ENCODE data around the gene FHL2. TPM values are rescaled to one million over a fixed set of nuclear protein-coding genes. Genes with fewer than 3 reads are reported as not detected.

The FHL2 gene
- polyA plus RNA-seq (2013, experiment 1 of 2) = 258 TPM
- 261 TPM for polyA plus RNA-seq (2013, experiment 2 of 2)

DNA sequence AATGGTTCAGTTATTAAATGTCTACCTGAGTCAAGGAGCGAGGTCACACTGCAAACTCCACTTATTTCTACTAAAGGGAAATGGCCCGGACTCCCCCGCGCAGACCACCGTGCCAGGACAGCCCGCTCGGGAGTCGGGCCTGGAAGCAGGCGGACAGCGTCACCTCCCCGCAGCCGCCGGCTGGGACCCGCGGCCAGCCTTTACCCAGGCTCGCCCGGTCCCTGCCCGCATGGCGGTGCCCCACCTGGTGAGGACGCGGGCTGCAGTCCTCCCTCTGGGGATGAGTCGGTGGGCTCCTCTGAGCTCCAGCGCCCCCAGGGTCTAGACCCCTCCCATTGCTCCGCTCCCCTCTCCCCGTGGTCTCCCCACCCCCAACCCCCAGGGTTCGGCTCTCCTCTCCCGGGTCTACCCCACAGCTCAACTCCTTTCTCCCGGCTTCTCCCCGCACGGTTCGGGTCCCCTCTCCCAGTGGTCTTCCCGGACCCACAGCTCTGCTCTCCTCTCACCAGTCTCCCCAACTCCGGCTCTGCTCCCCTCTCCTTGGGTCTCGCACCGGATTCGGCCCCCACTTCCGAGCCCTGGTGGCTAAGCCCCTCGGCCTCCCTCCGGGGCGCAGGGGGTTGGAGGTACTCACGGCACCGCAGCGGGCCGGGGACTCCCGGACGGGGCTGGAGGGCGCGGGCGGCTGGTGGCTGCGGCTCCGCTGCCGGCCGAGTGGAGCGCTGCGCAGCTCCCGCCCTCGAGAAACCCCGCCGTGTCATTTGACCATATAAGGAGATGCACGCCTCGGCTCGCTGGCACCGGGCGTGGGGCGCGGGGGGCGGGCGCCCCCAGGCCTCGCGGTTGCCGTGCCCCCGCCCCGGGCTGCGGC, at the start of gene FHL2:
FHL2 (minus strand) TSS at position 716 of the 871 bp plus-strand sequence. CDS start 12,535 bp downstream, outside the sequence.
- Histone ChIP-seq H2BK12ac (ENCODE audit: low read length in 2 of 2) (peak within 1 kb of the TSS; percentile 95 to 100), H3K4me2 (ENCODE audit: low read length, poor library complexity, severe bottlenecking) (peak within 1 kb of the TSS; percentile 45), H3K9me3 (ENCODE audit: control insufficient read depth, low read length) (no peaks in the 10 kb centered on the region), H3K4me3 (ENCODE audit: insufficient read depth in 1 of 2, low read depth in 1 of 2, low read length in 2 of 2) (peak within 1 kb of the TSS; percentile 88 to 98), H2BK120ac (ENCODE audit: low read depth, low read length) (peak within 1 kb of the TSS; percentile 100), H4K8ac (ENCODE audit: low read length) (peak within 1 kb of the TSS; percentile 99), H2AFZ (ENCODE audit: low read depth, low read length) (peak within 1 kb of the TSS; percentile 39), H3K14ac (ENCODE audit: low read length in 2 of 2) (peak within 1 kb of the TSS; percentile 89 to 100), H2BK15ac (ENCODE audit: low read depth, poor library complexity, severe bottlenecking) (peak within 1 kb of the TSS; percentile 100), H3K27me3 (ENCODE audit: control insufficient read depth in 1 of 2, insufficient read depth in 1 of 2, low read length in 2 of 2) (no peaks in the 10 kb centered on the region), H3K36me3 (ENCODE audit: control insufficient read depth in 1 of 2, insufficient read depth in 2 of 2, low read depth in 1 of 2, low read length in 2 of 2) (peaks cover 13 to 26% of the 10 kb centered on the region in 2 experiments), H3K79me1 (replicated peaks; ENCODE audit: low read length, poor library complexity, severe bottlenecking) (peaks cover 12% of the 10 kb centered on the region), H3K4ac (ENCODE audit: low read depth in 1 of 2, low read length in 2 of 2) (peak within 1 kb of the TSS; percentile 98 to 100), H3K27ac (ENCODE audit: low read length, poor library complexity, severe bottlenecking) (peak within 1 kb of the TSS; percentile 100), H3K4me1 (ENCODE audit: control insufficient read depth, insufficient read depth, low read depth, low read length) (peaks cover 21% of the 10 kb centered on the region), H3K23ac (ENCODE audit: low read length in 2 of 2) (peak within 1 kb of the TSS; percentile 99 to 100), H3K9ac (ENCODE audit: low read length) (peak within 1 kb of the TSS; percentile 98), H2AK5ac (ENCODE audit: low read length, severe bottlenecking) (peak within 1 kb of the TSS; percentile 99), H4K91ac (ENCODE audit: low read length) (peak within 1 kb of the TSS; percentile 100), H2BK5ac (ENCODE audit: low read depth, low read length, poor library complexity, severe bottlenecking) (peak within 1 kb of the TSS; percentile 100), H3K18ac (ENCODE audit: low read depth in 1 of 2, low read length in 2 of 2) (peak within 1 kb of the TSS; percentile 100)
- DNase-seq = peak; percentile 85
- under 1% methylated on average over 68 of the region's 74 CpGs for WGBS

DNA sequence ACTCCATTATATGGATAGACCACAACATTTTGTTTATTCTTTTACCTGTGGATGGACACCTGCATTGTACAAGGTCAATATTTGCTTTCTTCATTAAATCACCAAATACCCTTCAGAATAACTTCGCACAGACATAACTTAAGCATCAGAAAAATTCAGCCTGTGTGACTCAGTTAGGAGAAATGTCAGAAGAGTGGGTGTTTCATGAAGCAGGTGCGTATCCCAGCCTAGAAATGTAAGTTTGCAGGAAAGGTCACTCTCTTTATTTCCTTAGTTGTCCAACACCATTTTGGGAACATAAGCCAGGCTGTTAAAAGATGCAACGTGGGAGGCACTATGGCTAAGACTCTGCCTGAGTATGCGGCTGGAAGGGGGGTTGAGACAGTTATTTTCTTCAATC, 48.6 kb upstream of the FHL2 start:
- H3K9ac ChIP-seq (ENCODE audit: low read length) = no peak overlapping the region
- DNase-seq = no peak
- H2BK5ac ChIP-seq (ENCODE audit: low read depth, low read length, poor library complexity, severe bottlenecking) = no peak overlapping the region
- H3K27me3 ChIP-seq (ENCODE audit: control insufficient read depth in 1 of 2, insufficient read depth in 1 of 2, low read length in 2 of 2) = peaks cover 0 to 56% of the 10 kb centered on the region in 2 experiments
- H3K4ac ChIP-seq (ENCODE audit: low read depth in 1 of 2, low read length in 2 of 2) = peak overlapping the region in 1 of 2 experiments; percentile 53
- H3K4me2 ChIP-seq (ENCODE audit: low read length, poor library complexity, severe bottlenecking) = no peak overlapping the region
- no peak overlapping the region for H3K4me3 ChIP-seq (ENCODE audit: insufficient read depth in 1 of 2, low read depth in 1 of 2, low read length in 2 of 2)
- WGBS = 80% methylated on average over 4 of the region's 4 CpGs
- H2BK12ac ChIP-seq (ENCODE audit: low read length in 2 of 2) = peak overlapping the region in 1 of 2 experiments; percentile 30
- H4K91ac ChIP-seq (ENCODE audit: low read length) = no peak overlapping the region
- H3K18ac ChIP-seq (ENCODE audit: low read depth in 1 of 2, low read length in 2 of 2) = peak overlapping the region in 1 of 2 experiments; percentile 81
- peaks cover 17% of the 10 kb centered on the region for H3K4me1 ChIP-seq (ENCODE audit: control insufficient read depth, insufficient read depth, low read depth, low read length)
- no peaks in the 10 kb centered on the region for H3K9me3 ChIP-seq (ENCODE audit: control insufficient read depth, low read length)
- no peak overlapping the region for H2BK15ac ChIP-seq (ENCODE audit: low read depth, poor library complexity, severe bottlenecking)
- H2AK5ac ChIP-seq (ENCODE audit: low read length, severe bottlenecking) = no peak overlapping the region
- H3K79me1 ChIP-seq (replicated peaks; ENCODE audit: low read length, poor library complexity, severe bottlenecking) = no peaks in the 10 kb centered on the region
- H2AFZ ChIP-seq (ENCODE audit: low read depth, low read length) = no peak overlapping the region
- no peak overlapping the region for H3K27ac ChIP-seq (ENCODE audit: low read length, poor library complexity, severe bottlenecking)
- no peak overlapping the region for H3K23ac ChIP-seq (ENCODE audit: low read length in 2 of 2)
- no peaks in the 10 kb centered on the region for H3K36me3 ChIP-seq (ENCODE audit: control insufficient read depth in 1 of 2, insufficient read depth in 2 of 2, low read depth in 1 of 2, low read length in 2 of 2)
- H3K14ac ChIP-seq (ENCODE audit: low read length in 2 of 2) = no peak overlapping the region
- H4K8ac ChIP-seq (ENCODE audit: low read length) = no peak overlapping the region
- H2BK120ac ChIP-seq (ENCODE audit: low read depth, low read length) = no peak overlapping the region

- no peaks in the 10 kb centered on the region for H3K36me3 ChIP-seq (ENCODE audit: control insufficient read depth in 1 of 2, insufficient read depth in 2 of 2, low read depth in 1 of 2, low read length in 2 of 2)
- H3K23ac ChIP-seq (ENCODE audit: low read length in 2 of 2) = no peak overlapping the region
- H3K79me1 ChIP-seq (replicated peaks; ENCODE audit: low read length, poor library complexity, severe bottlenecking) = no peaks in the 10 kb centered on the region
- no peak overlapping the region for H3K27ac ChIP-seq (ENCODE audit: low read length, poor library complexity, severe bottlenecking)
- no peak overlapping the region for H2BK15ac ChIP-seq (ENCODE audit: low read depth, poor library complexity, severe bottlenecking)
- H3K4ac ChIP-seq (ENCODE audit: low read depth in 1 of 2, low read length in 2 of 2) = peak overlapping the region; percentile 24 to 79
- no peaks in the 10 kb centered on the region for H3K9me3 ChIP-seq (ENCODE audit: control insufficient read depth, low read length)
- H3K4me2 ChIP-seq (ENCODE audit: low read length, poor library complexity, severe bottlenecking) = no peak overlapping the region
- H3K4me3 ChIP-seq (ENCODE audit: insufficient read depth in 1 of 2, low read depth in 1 of 2, low read length in 2 of 2) = no peak overlapping the region
- H3K14ac ChIP-seq (ENCODE audit: low read length in 2 of 2) = no peak overlapping the region
- H2AFZ ChIP-seq (ENCODE audit: low read depth, low read length) = no peak overlapping the region
- H3K4me1 ChIP-seq (ENCODE audit: control insufficient read depth, insufficient read depth, low read depth, low read length) = peaks cover 18% of the 10 kb centered on the region
- H3K18ac ChIP-seq (ENCODE audit: low read depth in 1 of 2, low read length in 2 of 2) = peak overlapping the region; percentile 64 to 67
- no peak overlapping the region for H2BK5ac ChIP-seq (ENCODE audit: low read depth, low read length, poor library complexity, severe bottlenecking)
- WGBS = 98% methylated on average over 6 of the region's 6 CpGs
- H3K9ac ChIP-seq (ENCODE audit: low read length) = no peak overlapping the region
- peak overlapping the region; percentile 75 to 95 for H2BK12ac ChIP-seq (ENCODE audit: low read length in 2 of 2)
- peak overlapping the region; percentile 77 for H2BK120ac ChIP-seq (ENCODE audit: low read depth, low read length)
- peak overlapping the region; percentile 73 for H4K91ac ChIP-seq (ENCODE audit: low read length)
- no peak for DNase-seq
- peak overlapping the region; percentile 18 for H2AK5ac ChIP-seq (ENCODE audit: low read length, severe bottlenecking)
- no peak overlapping the region for H4K8ac ChIP-seq (ENCODE audit: low read length)
- H3K27me3 ChIP-seq (ENCODE audit: control insufficient read depth in 1 of 2, insufficient read depth in 1 of 2, low read length in 2 of 2) = peaks cover 0 to 62% of the 10 kb centered on the region in 2 experiments
Measured at GRCh38 chr2:105446501-105446900, 47.6 kb upstream of the FHL2 start.

- H3K9me3 ChIP-seq (ENCODE audit: control insufficient read depth, low read length) = no peaks in the 10 kb centered on the region
- no peak overlapping the region for H4K8ac ChIP-seq (ENCODE audit: low read length)
- H3K27ac ChIP-seq (ENCODE audit: low read length, poor library complexity, severe bottlenecking) = no peak overlapping the region
- peak overlapping the region in 1 of 2 experiments; percentile 50 for H3K4me3 ChIP-seq (ENCODE audit: insufficient read depth in 1 of 2, low read depth in 1 of 2, low read length in 2 of 2)
- no peak overlapping the region for H2BK120ac ChIP-seq (ENCODE audit: low read depth, low read length)
- whole genome bisulfite sequencing = 98% methylated on average over 9 of the region's 9 CpGs
- H3K18ac ChIP-seq (ENCODE audit: low read depth in 1 of 2, low read length in 2 of 2) = peak overlapping the region in 1 of 2 experiments; percentile 72
- H2BK12ac ChIP-seq (ENCODE audit: low read length in 2 of 2) = peak overlapping the region in 1 of 2 experiments; percentile 52
- H3K4me1 ChIP-seq (ENCODE audit: control insufficient read depth, insufficient read depth, low read depth, low read length) = peaks cover 18% of the 10 kb centered on the region
- no peak overlapping the region for H2BK15ac ChIP-seq (ENCODE audit: low read depth, poor library complexity, severe bottlenecking)
- no peak for DNase-seq
- peak overlapping the region in 1 of 2 experiments; percentile 45 for H3K4ac ChIP-seq (ENCODE audit: low read depth in 1 of 2, low read length in 2 of 2)
- peaks cover 0 to 66% of the 10 kb centered on the region in 2 experiments for H3K27me3 ChIP-seq (ENCODE audit: control insufficient read depth in 1 of 2, insufficient read depth in 1 of 2, low read length in 2 of 2)
- H3K9ac ChIP-seq (ENCODE audit: low read length) = no peak overlapping the region
- no peak overlapping the region for H3K14ac ChIP-seq (ENCODE audit: low read length in 2 of 2)
- no peak overlapping the region for H4K91ac ChIP-seq (ENCODE audit: low read length)
- H2AK5ac ChIP-seq (ENCODE audit: low read length, severe bottlenecking) = no peak overlapping the region
- no peak overlapping the region for H3K4me2 ChIP-seq (ENCODE audit: low read length, poor library complexity, severe bottlenecking)
- no peak overlapping the region for H2AFZ ChIP-seq (ENCODE audit: low read depth, low read length)
- no peak overlapping the region for H2BK5ac ChIP-seq (ENCODE audit: low read depth, low read length, poor library complexity, severe bottlenecking)
- no peaks in the 10 kb centered on the region for H3K36me3 ChIP-seq (ENCODE audit: control insufficient read depth in 1 of 2, insufficient read depth in 2 of 2, low read depth in 1 of 2, low read length in 2 of 2)
- no peaks in the 10 kb centered on the region for H3K79me1 ChIP-seq (replicated peaks; ENCODE audit: low read length, poor library complexity, severe bottlenecking)
- no peak overlapping the region for H3K23ac ChIP-seq (ENCODE audit: low read length in 2 of 2)
Measured at GRCh38 chr2:105445976-105446375, 47.1 kb upstream of the FHL2 start.
